Glutamatergic neuron (in vitro differentiated cells): ENCODE data around the gene L3MBTL4. TPM values are rescaled to one million over a fixed set of nuclear protein-coding genes. Genes with fewer than 3 reads are reported as not detected.

ENCODE experiments used
- DNase-seq: peaks from one replicate; pipeline ENCODE4 v3.0.0; 2022
- H3K27ac Mint-ChIP-seq: one replicate; pipeline ENCODE4 v1.8.0; 2020; ENCODE audit warnings: mild to moderate bottlenecking, mixed read lengths, inconsistent platforms; ENCODE audit not compliant: unreplicated experiment
- H3K27me3 Mint-ChIP-seq: one replicate; pipeline ENCODE4 v1.8.0; 2020; ENCODE audit warnings: mild to moderate bottlenecking, moderate library complexity, mixed read lengths, inconsistent platforms; ENCODE audit not compliant: unreplicated experiment
- H3K36me3 Mint-ChIP-seq: one replicate; pipeline ENCODE4 v1.8.0; 2020; ENCODE audit warnings: mild to moderate bottlenecking, mixed read lengths, inconsistent platforms; ENCODE audit not compliant: unreplicated experiment
- H3K4me1 Mint-ChIP-seq: one replicate; pipeline ENCODE4 v1.8.0; 2020; ENCODE audit warnings: mild to moderate bottlenecking, low read depth, mixed read lengths, inconsistent platforms; ENCODE audit not compliant: unreplicated experiment
- H3K4me3 Mint-ChIP-seq: one replicate; pipeline ENCODE4 v1.8.0; 2020; ENCODE audit warnings: mild to moderate bottlenecking, mixed read lengths, inconsistent platforms; ENCODE audit not compliant: unreplicated experiment
- H3K9me3 Mint-ChIP-seq: one replicate; pipeline ENCODE4 v1.8.0; 2020; ENCODE audit warnings: mild to moderate bottlenecking, moderate library complexity, mixed read lengths, inconsistent platforms; ENCODE audit not compliant: unreplicated experiment
- total RNA-seq: library from RNA; stranded (reverse); fragmentation: NEBNext Ultra II Directional; extraction: Animal tissue kit (Norgen Biotek cat#: 25700); gene quantifications from one replicate; pipeline ENCODE4 v1.2.1, GENCODE V29; 2021; ENCODE audit not compliant: unreplicated experiment
- TF ChIP-seq, protein P1 (sequence below): fragments of 200-600 bp; sonication (generic); IDR thresholded peaks from one replicate; pipeline ENCODE4 v1.5.0; 2021; ENCODE audit not compliant: partially characterized antibody, unreplicated experiment

Gene L3MBTL4
- total RNA-seq, 1 donor from 2014 or later: 0.32 TPM

DNA sequence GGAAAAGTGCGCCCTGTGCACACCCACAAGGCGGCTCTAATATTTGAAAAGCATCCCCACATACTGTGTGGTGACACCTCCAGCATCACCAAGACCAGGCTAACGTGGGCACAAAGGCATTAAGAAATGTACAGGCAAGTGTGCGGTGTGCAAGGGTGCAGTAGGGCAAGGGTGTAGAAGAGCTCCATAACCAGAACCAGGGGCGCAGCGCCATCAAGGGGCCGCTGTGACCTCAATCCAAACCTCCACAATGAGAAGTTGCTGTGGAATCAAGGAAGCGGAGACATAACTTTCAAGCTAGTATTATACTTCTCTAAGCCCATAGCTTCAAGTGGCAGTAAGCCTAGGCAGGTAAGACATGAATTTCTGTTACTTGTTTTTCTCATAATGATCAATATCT lies 13.0 kb downstream of the L3MBTL4 start:
- TF ChIP-seq, protein P1, sequence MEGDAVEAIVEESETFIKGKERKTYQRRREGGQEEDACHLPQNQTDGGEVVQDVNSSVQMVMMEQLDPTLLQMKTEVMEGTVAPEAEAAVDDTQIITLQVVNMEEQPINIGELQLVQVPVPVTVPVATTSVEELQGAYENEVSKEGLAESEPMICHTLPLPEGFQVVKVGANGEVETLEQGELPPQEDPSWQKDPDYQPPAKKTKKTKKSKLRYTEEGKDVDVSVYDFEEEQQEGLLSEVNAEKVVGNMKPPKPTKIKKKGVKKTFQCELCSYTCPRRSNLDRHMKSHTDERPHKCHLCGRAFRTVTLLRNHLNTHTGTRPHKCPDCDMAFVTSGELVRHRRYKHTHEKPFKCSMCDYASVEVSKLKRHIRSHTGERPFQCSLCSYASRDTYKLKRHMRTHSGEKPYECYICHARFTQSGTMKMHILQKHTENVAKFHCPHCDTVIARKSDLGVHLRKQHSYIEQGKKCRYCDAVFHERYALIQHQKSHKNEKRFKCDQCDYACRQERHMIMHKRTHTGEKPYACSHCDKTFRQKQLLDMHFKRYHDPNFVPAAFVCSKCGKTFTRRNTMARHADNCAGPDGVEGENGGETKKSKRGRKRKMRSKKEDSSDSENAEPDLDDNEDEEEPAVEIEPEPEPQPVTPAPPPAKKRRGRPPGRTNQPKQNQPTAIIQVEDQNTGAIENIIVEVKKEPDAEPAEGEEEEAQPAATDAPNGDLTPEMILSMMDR: no peak

DNA sequence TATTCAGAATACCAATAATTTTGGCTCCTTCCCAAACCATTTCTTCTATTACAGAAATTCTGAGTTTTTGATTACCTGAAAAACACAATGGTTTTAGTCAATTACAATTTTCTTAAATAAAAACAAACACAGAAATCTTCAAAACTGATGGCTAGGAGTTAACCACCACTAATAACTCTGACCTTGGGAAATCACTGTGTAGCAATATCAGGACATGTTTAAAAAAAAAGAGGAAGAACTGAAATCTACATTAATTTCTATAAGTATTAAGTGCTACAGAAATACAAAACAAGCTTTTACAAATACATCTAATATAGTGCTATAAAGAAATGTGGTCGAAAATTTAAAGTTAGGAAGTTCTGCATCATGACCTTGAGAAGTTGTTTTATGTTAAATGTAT lies 14.9 kb downstream of the L3MBTL4 start:
- TF ChIP-seq, protein P1: no peak
- H3K27ac Mint-ChIP-seq: no peak overlapping the region
- H3K9me3 Mint-ChIP-seq: no peaks in the 10 kb centered on the region
- H3K4me1 Mint-ChIP-seq: no peaks in the 10 kb centered on the region
- no peak overlapping the region for H3K4me3 Mint-ChIP-seq
- no peaks in the 10 kb centered on the region for H3K36me3 Mint-ChIP-seq
- H3K27me3 Mint-ChIP-seq: no peaks in the 10 kb centered on the region
- DNase-seq: no peak

More for the DNA sequence above, 13.0 kb downstream of the L3MBTL4 start:
- H3K4me1 Mint-ChIP-seq: peaks cover 2% of the 10 kb centered on the region
- peak; percentile 61 for DNase-seq
- no peak overlapping the region for H3K27ac Mint-ChIP-seq
- H3K27me3 Mint-ChIP-seq: no peaks in the 10 kb centered on the region
- no peaks in the 10 kb centered on the region for H3K9me3 Mint-ChIP-seq
- no peak overlapping the region for H3K4me3 Mint-ChIP-seq
- no peaks in the 10 kb centered on the region for H3K36me3 Mint-ChIP-seq

GRCh38 chr18:6397931-6398566 lies 16.7 kb downstream of the L3MBTL4 start:
- Mint-ChIP-seq H3K36me3 (peaks cover 5% of the 10 kb centered on the region), H3K27me3 (no peaks in the 10 kb centered on the region), H3K4me3 (no peak overlapping the region), H3K27ac (no peak overlapping the region), H3K9me3 (no peaks in the 10 kb centered on the region), H3K4me1 (no peaks in the 10 kb centered on the region)
- DNase-seq: no peak
- TF ChIP-seq, protein P1: no peak

DNA sequence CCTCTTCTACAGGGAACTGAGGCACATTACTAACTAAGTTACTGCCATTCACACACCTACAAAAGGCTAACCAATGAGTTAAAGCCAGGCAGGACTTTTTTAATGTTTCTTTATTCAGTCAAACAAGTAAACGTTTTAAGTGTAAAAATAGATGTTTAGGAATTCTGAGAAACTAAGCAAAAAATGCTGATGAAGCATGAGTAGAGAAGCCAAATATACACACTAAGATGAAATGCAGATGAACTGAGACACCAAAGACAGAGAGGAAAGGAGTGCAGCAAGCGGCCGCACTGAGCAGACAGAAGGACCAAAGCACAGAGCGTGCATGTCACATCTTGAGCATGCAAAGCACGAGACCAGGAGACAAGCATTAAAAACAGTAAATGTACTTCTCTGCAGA lies 17.9 kb downstream of the L3MBTL4 start:
- Mint-ChIP-seq H3K36me3 (peaks cover 5% of the 10 kb centered on the region), H3K4me1 (no peaks in the 10 kb centered on the region), H3K27me3 (no peaks in the 10 kb centered on the region), H3K27ac (no peak overlapping the region), H3K4me3 (no peak overlapping the region), H3K9me3 (no peaks in the 10 kb centered on the region)
- TF ChIP-seq, protein P1: no peak
- DNase-seq: no peak

- Mint-ChIP-seq H3K36me3 (peaks cover 5% of the 10 kb centered on the region), H3K4me1 (no peaks in the 10 kb centered on the region), H3K9me3 (peaks cover 2% of the 10 kb centered on the region), H3K27ac (no peak overlapping the region), H3K4me3 (no peak overlapping the region), H3K27me3 (no peaks in the 10 kb centered on the region)
- no peak for DNase-seq
- TF ChIP-seq, protein P1: no peak
Measured at GRCh38 chr18:6396276-6396675, 18.4 kb downstream of the L3MBTL4 start.
